SU-DHL-6 (cell line): ENCODE data around the gene NLGN1.
"Not testable (repeated sequence)": the region's sequence is repeated elsewhere in the genome, so short reads cannot be mapped to it uniquely, and the experiment has no call there.

Source experiments
- H2AFZ ChIP-seq: fragments of 200-600 bp; sonication (generic); 2 replicates; pipeline ENCODE4 v1.6.1; 2014; ENCODE audit warnings: low read depth, mild to moderate bottlenecking, moderate library complexity, mixed read lengths, antibody characterized with exemption, low read length; ENCODE audit not compliant: severe bottlenecking
- H3F3A ChIP-seq: fragments of 200-600 bp; shearing (Covaris generic); 2 replicates; pipeline ENCODE4 v1.6.0; 2016; ENCODE audit warnings: antibody characterized with exemption, mild to moderate bottlenecking; ENCODE audit not compliant: insufficient read depth
- H3K27ac ChIP-seq: fragments of 200-600 bp; sonication (generic); 2 replicates; pipeline ENCODE4 v1.5.1; 2016; ENCODE audit warnings: low read depth, mild to moderate bottlenecking, low read length, moderate library complexity, mixed read lengths
- H3K27me3 ChIP-seq: fragments of 200-600 bp; sonication (generic), shearing (Covaris generic); 2 replicates; pipeline ENCODE4 v1.6.0; 2014; ENCODE audit warnings: mild to moderate bottlenecking, low read length
- H3K36me3 ChIP-seq: fragments of 200-600 bp; sonication (generic); 2 replicates; pipeline ENCODE4 v1.6.1; 2014; ENCODE audit warnings: mild to moderate bottlenecking, low read length, mixed read lengths
- H3K4me2 ChIP-seq: fragments of 300-600, 200-600 bp; shearing (Covaris generic), sonication (generic); 2 replicates; pipeline ENCODE4 v1.6.0; 2014; ENCODE audit warnings: low read length, low read depth, mild to moderate bottlenecking; ENCODE audit not compliant: poor library complexity, severe bottlenecking
- H3K4me3 ChIP-seq: fragments of 200-600 bp; sonication (generic); 2 replicates; pipeline ENCODE4 v1.5.1; 2014; ENCODE audit warnings: antibody characterized with exemption, low read length, mild to moderate bottlenecking, mixed read lengths; ENCODE audit not compliant: insufficient read depth, poor library complexity, severe bottlenecking
- H3K79me2 ChIP-seq: fragments of 200-600 bp; sonication (generic); 2 replicates; pipeline ENCODE4 v1.6.1; 2014; ENCODE audit warnings: mild to moderate bottlenecking, low read length, moderate library complexity; ENCODE audit not compliant: insufficient read depth
- H3K9ac ChIP-seq: fragments of 200-600 bp; sonication (generic); 2 replicates; pipeline ENCODE4 v1.7.0; 2014; ENCODE audit warnings: mild to moderate bottlenecking, low read length
- H3K9me2 ChIP-seq: fragments of 200-600 bp; sonication (generic); replicated peaks from 2 replicates; pipeline ENCODE4 v1.6.1; 2014; ENCODE audit warnings: low read length; ENCODE audit not compliant: insufficient read depth
- H3K9me3 ChIP-seq: fragments of 200-600 bp; sonication (generic); 2 replicates; pipeline ENCODE4 v1.6.1; 2014; ENCODE audit warnings: low read length, mixed read lengths; ENCODE audit not compliant: insufficient read depth
- H4K20me1 ChIP-seq: fragments of 200-600 bp; sonication (generic); 2 replicates; pipeline ENCODE4 v1.6.1; 2014; ENCODE audit warnings: low read depth, mild to moderate bottlenecking, antibody characterized with exemption, low read length, moderate library complexity, mixed read lengths
- EZH2phosphoT487 ChIP-seq: fragments of 200-600 bp; sonication (generic), shearing (Covaris generic); conservative IDR thresholded peaks from 2 replicates; pipeline ENCODE4 v1.6.1; 2018; ENCODE audit warnings: mild to moderate bottlenecking, antibody characterized with exemption, low read length, moderate library complexity, mixed read lengths
- TF ChIP-seq, protein P1 (sequence below): fragments of 200-600 bp; sonication (generic); IDR thresholded peaks from one replicate; pipeline ENCODE4 v1.5.1; 2017; ENCODE audit warnings: antibody characterized with exemption, mild to moderate bottlenecking, low read length, moderate library complexity; ENCODE audit not compliant: insufficient read depth, poor library complexity, severe bottlenecking

NLGN1 gene

DNA sequence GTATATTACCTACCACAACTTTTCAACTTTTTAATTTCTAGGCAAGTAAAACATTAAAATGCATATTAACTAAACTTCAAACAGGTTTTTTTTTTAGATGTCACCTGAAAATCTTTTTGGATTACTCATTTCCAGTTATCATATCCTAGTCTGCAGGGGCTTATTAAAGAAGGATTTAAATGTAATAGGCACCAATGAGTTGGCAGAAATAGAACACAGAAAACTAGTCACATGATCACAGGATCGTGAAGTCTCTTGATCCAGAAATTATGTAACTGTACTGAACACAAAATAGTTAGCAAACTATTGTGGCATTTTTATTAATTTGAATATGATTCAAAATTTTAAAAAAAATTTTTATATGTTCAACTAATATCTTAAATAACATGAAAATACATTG is 807.2 kb downstream of the NLGN1 start:
- Histone ChIP-seq H3K27ac (no peak overlapping the region), H4K20me1 (no peaks in the 10 kb centered on the region), H2AFZ (no peak overlapping the region), H3K36me3 (no peaks in the 10 kb centered on the region), H3F3A (no peaks in the 10 kb centered on the region), H3K4me2 (no peak overlapping the region), H3K9me3 (no peaks in the 10 kb centered on the region), H3K27me3 (no peaks in the 10 kb centered on the region), H3K79me2 (no peaks in the 10 kb centered on the region), H3K4me3 (no peak overlapping the region), H3K9ac (no peak overlapping the region), H3K9me2 (no peaks in the 10 kb centered on the region)
- TF ChIP-seq, protein P1, sequence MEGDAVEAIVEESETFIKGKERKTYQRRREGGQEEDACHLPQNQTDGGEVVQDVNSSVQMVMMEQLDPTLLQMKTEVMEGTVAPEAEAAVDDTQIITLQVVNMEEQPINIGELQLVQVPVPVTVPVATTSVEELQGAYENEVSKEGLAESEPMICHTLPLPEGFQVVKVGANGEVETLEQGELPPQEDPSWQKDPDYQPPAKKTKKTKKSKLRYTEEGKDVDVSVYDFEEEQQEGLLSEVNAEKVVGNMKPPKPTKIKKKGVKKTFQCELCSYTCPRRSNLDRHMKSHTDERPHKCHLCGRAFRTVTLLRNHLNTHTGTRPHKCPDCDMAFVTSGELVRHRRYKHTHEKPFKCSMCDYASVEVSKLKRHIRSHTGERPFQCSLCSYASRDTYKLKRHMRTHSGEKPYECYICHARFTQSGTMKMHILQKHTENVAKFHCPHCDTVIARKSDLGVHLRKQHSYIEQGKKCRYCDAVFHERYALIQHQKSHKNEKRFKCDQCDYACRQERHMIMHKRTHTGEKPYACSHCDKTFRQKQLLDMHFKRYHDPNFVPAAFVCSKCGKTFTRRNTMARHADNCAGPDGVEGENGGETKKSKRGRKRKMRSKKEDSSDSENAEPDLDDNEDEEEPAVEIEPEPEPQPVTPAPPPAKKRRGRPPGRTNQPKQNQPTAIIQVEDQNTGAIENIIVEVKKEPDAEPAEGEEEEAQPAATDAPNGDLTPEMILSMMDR: no peak
- TF ChIP-seq EZH2phosphoT487: no peak

DNA sequence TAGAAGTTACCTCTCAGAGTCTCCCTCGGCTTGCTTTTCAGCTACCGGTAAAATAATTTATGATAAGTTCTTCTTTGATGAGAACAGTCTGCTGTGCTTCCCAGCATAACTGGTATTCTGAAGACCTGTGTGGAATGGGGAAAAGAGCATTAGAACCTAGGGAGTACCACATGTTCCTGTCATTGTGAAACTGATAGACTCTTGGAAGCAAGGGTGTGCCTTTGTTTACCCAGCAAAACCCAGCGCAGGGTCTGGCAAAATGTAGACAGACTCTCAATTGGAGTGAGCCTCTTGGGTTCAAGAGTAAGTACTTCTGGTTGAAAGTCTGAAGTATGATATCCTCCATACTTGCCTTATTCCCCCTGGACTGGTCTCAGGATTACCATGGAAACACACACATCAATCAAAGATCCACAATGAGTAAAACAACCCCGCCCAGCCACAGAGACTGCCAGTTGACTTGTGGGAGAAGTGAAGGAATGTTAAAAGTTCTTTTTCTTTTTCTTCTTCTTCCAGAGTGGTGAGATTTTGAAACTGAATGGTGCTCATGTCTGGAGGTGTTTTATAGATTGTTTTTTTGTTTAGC is 809.2 kb downstream of the NLGN1 start:
- TF ChIP-seq EZH2phosphoT487: no peak
- Histone ChIP-seq H4K20me1 (no peaks in the 10 kb centered on the region), H3K27me3 (no peaks in the 10 kb centered on the region), H3K27ac (no peak overlapping the region), H2AFZ (no peak overlapping the region), H3K4me3 (no peak overlapping the region), H3K9me3 (no peaks in the 10 kb centered on the region), H3K9ac (no peak overlapping the region), H3K4me2 (no peak overlapping the region), H3K36me3 (no peaks in the 10 kb centered on the region), H3K9me2 (no peaks in the 10 kb centered on the region), H3K79me2 (no peaks in the 10 kb centered on the region), H3F3A (no peaks in the 10 kb centered on the region)

DNA sequence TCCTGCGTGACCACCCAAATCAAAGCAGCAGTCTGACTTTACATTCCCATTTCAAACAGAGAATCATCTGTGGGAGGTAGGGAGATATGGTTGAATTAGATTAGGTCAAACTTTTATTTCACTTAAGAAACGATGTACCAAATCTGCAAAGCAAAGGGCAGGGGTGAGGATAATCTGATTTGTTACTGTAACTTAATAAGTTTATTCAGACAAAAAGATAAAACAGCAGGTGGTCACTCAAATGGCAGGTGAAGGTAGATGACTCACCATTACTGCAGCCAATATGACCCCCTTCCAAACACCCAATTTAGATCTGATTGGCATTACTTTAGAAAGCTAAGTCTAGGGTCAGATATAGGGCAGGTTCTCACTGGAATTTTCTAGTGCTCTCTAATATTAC is 810.6 kb downstream of the NLGN1 start:
- Histone ChIP-seq H2AFZ (no peak overlapping the region), H3K9me2 (no peaks in the 10 kb centered on the region), H3K27ac (no peak overlapping the region), H3K9me3 (no peaks in the 10 kb centered on the region), H3K36me3 (no peaks in the 10 kb centered on the region), H3K4me2 (no peak overlapping the region), H3K27me3 (no peaks in the 10 kb centered on the region), H3K9ac (no peak overlapping the region), H3F3A (no peaks in the 10 kb centered on the region), H3K4me3 (no peak overlapping the region), H3K79me2 (no peaks in the 10 kb centered on the region), H4K20me1 (no peaks in the 10 kb centered on the region)
- TF ChIP-seq EZH2phosphoT487: no peak

DNA sequence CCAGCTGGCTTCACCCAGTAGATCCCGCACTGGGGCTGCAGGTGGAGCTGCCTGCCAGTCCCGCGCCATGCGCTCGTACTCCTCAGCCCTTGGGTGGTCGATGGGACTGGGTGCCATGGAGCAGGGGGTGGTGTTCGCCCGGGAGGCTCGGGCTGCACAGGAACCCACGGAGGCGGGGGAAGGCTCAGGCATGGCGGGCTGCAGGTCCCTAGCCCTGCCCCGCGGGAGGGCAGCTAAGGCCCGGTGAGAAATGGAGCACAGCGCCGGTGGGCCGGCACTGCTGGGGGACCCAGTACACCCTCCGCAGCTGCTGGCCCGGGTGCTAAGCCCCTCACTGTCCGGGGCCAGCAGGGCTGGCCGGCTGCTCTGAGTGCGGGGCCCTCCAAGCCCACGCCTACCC is 814.4 kb downstream of the NLGN1 start:
- not testable (repeated sequence) for H3K36me3 ChIP-seq, H3K4me3 ChIP-seq, H3F3A ChIP-seq, H3K27me3 ChIP-seq, H3K9me2 ChIP-seq, H3K9ac ChIP-seq, H3K9me3 ChIP-seq, H3K79me2 ChIP-seq, H3K27ac ChIP-seq, H3K4me2 ChIP-seq, H2AFZ ChIP-seq, H4K20me1 ChIP-seq

DNA sequence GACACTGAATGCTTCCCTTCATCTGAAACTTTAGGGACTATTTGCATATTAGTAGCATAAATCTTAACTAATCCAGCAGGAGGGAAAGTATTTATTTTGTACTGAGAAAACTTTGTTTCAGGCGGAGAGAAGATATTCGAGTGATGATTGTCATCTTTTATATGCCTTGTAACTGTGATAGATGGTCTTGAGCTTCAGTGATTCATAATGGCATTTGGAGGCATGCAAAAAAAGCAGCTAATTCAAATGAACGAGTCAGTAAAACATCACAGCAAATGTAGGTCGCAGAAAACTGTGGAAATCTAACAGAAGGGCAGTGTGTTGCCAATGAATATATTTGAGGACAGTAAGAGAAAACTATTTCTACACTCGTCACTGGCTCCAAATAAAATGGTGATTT is 817.9 kb downstream of the NLGN1 start:
- H3K27ac ChIP-seq: no peak overlapping the region
- H4K20me1 ChIP-seq: no peaks in the 10 kb centered on the region
- TF ChIP-seq, protein P1: no peak
- no peak for TF ChIP-seq EZH2phosphoT487
- no peaks in the 10 kb centered on the region for H3K27me3 ChIP-seq
- no peaks in the 10 kb centered on the region for H3K79me2 ChIP-seq
- H3K9me3 ChIP-seq: no peaks in the 10 kb centered on the region
- H3K9ac ChIP-seq: no peak overlapping the region
- H2AFZ ChIP-seq: no peak overlapping the region
- no peaks in the 10 kb centered on the region for H3F3A ChIP-seq
- no peaks in the 10 kb centered on the region for H3K36me3 ChIP-seq
- H3K4me2 ChIP-seq: no peak overlapping the region
- no peak overlapping the region for H3K4me3 ChIP-seq
- no peaks in the 10 kb centered on the region for H3K9me2 ChIP-seq
